HG02973 (cell line): ENCODE data around the gene DIAPH1.

Experiments used
- ATAC-seq: cut with Tn5 transposase; IDR thresholded peaks from one replicate; pipeline ENCODE4 v1.9.1; 2021; ENCODE audit warnings: moderate library complexity; ENCODE audit not compliant: unreplicated experiment

The DIAPH1 gene

GRCh38 chr5:141618804-141619554 lies at the start of gene DIAPH1:
Gene DIAPH1 (minus strand): TSS chr5:141619000. CDS start chr5:141618914, 86 bp downstream.
- peak; percentile 79 for ATAC-seq

- ATAC-seq: no peak
Observed at GRCh38 chr5:141665995-141666940, 47.5 kb upstream of the DIAPH1 start.

- peak; percentile 80 for ATAC-seq
Observed at GRCh38 chr5:141664733-141665461, 46.1 kb upstream of the DIAPH1 start.

- ATAC-seq: no peak
Observed at GRCh38 chr5:141663506-141663905, 44.7 kb upstream of the DIAPH1 start.

- no peak for ATAC-seq
Observed at GRCh38 chr5:141662028-141662427, 43.2 kb upstream of the DIAPH1 start.

GRCh38 chr5:141657937-141658545 lies 39.2 kb upstream of the DIAPH1 start:
- peak; percentile 56 for ATAC-seq

- ATAC-seq: no peak
Observed at GRCh38 chr5:141657404-141657803, 38.6 kb upstream of the DIAPH1 start.

- ATAC-seq: no peak
Observed at GRCh38 chr5:141656396-141656795, 37.6 kb upstream of the DIAPH1 start.

- ATAC-seq: no peak
Observed at GRCh38 chr5:141655020-141655419, 36.2 kb upstream of the DIAPH1 start.

GRCh38 chr5:141654298-141654697 lies 35.5 kb upstream of the DIAPH1 start:
- ATAC-seq: no peak

- ATAC-seq: no peak
Observed at GRCh38 chr5:141651728-141652105, 32.9 kb upstream of the DIAPH1 start.

GRCh38 chr5:141650851-141651727 lies 32.3 kb upstream of the DIAPH1 start, which contains the start of gene FCHSD1:
Gene FCHSD1 (minus strand): TSS chr5:141651418. CDS start chr5:141651368, 50 bp downstream.
- ATAC-seq: peak; percentile 93

- ATAC-seq: no peak
Observed at GRCh38 chr5:141649972-141650371, 31.2 kb upstream of the DIAPH1 start.

- no peak for ATAC-seq
Observed at GRCh38 chr5:141649056-141649688, 30.4 kb upstream of the DIAPH1 start.

- no peak for ATAC-seq
Observed at GRCh38 chr5:141647851-141648250, 29.1 kb upstream of the DIAPH1 start.

GRCh38 chr5:141647242-141647641 lies 28.4 kb upstream of the DIAPH1 start:
- ATAC-seq: no peak

GRCh38 chr5:141646026-141646425 lies 27.2 kb upstream of the DIAPH1 start:
- no peak for ATAC-seq

- ATAC-seq: peak; percentile 53
Observed at GRCh38 chr5:141641634-141642267, 23.0 kb upstream of the DIAPH1 start.

- ATAC-seq: no peak
Observed at GRCh38 chr5:141640698-141641097, 21.9 kb upstream of the DIAPH1 start.
